HG03354 (cell line): ENCODE data around the gene MRPL42.
"Not testable (repeated sequence)": the region's sequence is repeated elsewhere in the genome, so short reads cannot be mapped to it uniquely, and the experiment has no call there.

Experiments used
- ATAC-seq: cut with Tn5 transposase; IDR thresholded peaks from one replicate; pipeline ENCODE4 v1.9.1; 2021; ENCODE audit warnings: mild to moderate bottlenecking; ENCODE audit not compliant: unreplicated experiment, poor library complexity, severe bottlenecking

MRPL42 gene

DNA sequence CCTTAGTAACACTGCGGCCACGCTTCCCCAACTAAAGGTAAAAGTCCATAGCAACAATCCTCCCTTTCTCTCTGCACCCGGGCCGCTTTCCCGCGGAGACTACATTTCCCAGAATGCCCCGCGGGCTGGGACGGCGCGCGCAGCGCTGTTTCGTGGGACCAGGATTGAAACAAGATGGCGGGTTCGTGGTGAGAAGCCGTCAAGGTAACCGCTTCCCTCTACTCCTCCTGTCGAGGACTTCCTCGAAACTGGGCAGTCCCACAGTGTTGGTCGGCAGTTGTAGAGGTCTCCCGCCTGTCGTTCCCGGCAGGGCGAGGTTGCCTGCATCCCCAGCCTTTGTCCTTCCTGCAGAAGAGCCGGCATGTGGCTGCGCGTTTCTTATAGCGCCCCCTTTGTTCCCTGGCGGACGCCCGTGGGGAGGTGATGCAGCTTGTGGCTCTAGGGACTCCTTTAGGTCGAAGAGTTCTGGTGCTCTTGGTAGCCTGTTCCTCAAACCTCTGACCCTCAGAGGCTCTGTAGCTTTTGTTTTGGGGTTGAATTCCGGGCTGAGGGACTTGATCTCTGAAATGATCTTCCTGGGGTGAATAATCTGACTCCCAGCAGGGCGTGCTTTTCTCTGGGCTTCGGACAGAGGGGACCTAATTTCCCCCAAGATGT, at the start of gene MRPL42:
TSS of gene MRPL42 (plus strand) at position 164 of the 657 bp plus-strand sequence. CDS start 1,772 bp downstream, outside the sequence.
- peak; percentile 93 for ATAC-seq

- no peak for ATAC-seq
These were observed 49.3 kb upstream of the MRPL42 start for GRCh38 chr12:93417967-93418480.

DNA sequence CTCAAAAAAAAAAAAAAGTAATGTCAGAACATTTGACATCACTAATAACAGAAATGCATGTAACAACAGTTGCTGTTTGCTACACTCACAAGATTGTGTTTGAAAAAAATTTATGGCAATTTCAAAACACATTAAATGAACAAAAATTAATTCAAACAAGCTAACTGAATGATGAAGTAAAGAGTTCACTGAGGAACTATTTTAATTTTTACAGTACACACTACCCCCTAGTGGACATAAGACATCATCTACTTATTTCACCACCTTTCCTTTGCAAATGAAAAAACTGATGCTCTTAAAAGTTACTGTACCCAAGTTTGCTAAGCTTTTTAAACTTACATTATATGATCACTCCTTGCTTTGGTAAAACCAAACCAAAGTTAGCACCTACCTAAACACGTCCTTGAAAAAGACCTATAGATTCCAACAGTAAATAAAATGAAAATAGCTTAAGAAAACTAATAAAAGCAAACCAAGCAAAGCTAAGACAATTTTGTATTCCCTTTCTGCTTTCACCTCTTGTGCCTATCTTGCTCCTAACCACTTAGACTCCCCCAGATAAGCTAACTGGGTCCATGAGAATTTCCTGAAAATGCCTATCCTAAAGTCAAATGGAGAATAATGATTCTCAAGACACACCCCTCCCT, 47.8 kb upstream of the MRPL42 start:
- peak; percentile 47 for ATAC-seq

- no peak for ATAC-seq
These were observed 45.3 kb upstream of the MRPL42 start for GRCh38 chr12:93422050-93422449.

GRCh38 chr12:93425736-93426411, 41.4 kb upstream of the MRPL42 start:
- ATAC-seq: peak; percentile 48

DNA sequence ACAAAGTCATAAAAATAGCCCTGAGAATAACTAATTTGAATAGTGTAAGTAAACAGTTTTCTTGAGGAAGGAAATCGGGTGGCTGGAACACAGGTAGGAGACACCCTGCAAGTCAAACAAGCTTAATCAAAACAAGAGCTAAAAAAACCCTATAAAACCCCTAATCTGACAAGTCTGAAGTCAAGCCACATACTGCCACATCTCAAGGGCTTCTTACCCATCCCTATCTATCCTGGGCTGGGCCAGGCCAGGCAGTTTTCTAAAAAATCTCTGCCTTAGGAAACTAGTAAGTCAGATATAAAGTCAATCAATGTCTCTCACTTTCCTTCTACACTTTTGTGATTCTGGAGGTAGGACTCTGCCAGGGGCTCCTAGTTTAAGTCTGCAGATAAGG, 40.9 kb upstream of the MRPL42 start:
- ATAC-seq: peak; percentile 29

DNA sequence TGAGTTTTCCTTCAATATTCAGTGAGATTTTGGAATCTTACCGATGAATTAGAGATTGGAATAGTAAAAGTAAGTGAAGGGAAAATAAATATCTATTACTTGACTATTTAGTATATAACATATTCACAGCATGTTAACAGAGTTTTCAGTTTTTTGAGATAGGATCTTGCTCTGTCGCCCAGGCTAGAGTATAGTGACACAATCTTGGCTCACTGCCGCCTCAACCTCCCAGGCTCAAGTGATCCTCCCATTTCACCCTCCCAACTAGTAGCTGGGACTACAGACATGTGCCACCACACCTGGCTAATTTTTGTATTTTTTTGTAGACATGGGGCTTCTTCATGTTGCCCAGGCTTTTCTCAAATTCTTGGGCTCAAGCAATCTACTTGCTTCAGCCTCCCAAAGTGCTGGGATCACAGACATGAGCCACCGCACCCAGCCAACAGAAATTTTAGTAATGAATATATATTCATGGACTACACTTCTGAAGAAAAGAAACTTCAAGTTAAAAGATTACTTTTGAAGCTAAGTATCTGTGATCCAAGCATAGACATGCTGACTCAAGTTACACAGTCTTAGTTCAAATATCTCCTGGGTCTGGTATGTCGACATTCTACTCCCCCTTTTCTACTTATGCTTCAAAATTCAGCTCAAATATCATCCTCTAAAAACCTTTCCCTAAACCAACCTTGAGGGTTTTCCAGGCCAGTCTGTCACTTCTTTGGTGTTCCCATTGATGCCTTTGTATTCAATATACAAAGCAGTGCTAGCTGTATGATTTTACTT, 39.3 kb upstream of the MRPL42 start:
- ATAC-seq: no peak

DNA sequence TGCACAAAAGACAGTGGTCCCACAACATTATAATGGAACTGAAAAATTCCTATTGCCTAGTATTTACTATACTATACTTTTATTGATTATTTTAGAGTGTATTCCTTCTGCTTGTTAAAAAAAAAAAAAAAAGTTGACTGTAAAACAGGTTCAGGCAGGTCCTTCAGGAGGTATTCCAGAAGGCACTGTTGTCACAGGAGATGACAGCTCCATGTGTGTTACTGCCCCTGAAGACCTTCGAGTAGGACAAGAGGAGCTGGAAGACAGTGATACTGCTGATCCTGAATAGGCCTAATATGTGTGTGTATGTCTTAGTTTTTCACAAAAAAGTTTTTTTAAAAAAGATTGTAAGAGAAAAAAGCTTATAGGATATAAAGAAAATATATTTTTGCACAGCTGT, 37.9 kb upstream of the MRPL42 start:
- no peak for ATAC-seq

DNA sequence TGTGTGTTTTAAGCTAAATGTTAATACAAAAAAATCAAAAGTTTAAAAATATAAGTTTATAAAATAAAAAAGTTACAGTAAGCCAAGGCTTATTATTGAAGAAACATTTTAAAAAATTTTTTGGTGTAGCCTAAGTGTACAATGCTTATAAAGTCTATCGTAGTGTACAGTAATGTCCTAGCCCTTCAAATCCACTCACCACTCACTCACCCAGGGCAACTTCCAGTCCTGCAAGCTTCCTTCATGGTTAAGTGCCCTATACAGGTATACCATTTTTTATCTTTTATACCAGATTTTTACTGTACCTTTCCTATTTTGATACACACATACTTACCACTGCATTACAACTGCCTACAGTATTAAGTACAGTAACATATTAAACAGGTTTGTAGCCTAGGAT, 37.5 kb upstream of the MRPL42 start:
- no peak for ATAC-seq

DNA sequence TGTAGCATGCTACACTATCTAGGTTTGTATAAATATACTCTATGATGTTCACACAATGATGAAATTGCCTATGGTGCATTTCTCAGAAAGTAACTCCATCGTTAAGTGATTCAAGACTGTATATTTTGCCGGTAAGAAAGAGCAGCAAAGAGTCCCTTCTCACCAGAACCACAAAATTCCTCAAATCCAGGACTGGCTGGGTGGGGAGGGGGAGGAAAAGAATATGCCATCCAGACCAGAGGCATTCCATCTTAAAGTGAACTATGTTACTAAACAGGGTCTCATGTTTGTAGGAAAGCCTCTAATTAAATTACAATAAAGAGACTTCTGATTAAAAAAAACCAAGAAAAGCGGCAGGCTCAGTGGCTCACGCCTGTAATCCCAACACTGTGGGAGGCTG, 37.0 kb upstream of the MRPL42 start:
- ATAC-seq: no peak

DNA sequence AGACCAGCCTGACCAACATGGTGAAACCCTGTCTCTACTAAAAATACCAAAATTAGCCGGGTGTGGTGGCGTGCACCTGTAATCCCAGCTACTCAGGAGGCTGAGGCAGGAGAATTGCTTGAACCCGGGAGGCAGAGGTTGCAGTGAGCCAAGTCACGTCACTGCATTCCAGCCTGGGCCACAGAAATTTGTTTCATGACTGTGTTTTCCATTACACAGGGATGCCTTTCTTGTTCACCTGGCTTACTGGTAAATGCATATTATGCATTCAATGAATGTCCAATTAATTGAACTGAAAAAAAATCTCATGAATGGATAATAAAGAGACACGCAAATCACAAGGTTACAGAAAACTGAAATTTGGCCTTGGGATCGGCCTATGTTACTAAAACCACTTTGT, 35.3 kb upstream of the MRPL42 start:
- ATAC-seq: not testable (repeated sequence)

- no peak for ATAC-seq
These were observed 33.0 kb upstream of the MRPL42 start for GRCh38 chr12:93434256-93434865.

DNA sequence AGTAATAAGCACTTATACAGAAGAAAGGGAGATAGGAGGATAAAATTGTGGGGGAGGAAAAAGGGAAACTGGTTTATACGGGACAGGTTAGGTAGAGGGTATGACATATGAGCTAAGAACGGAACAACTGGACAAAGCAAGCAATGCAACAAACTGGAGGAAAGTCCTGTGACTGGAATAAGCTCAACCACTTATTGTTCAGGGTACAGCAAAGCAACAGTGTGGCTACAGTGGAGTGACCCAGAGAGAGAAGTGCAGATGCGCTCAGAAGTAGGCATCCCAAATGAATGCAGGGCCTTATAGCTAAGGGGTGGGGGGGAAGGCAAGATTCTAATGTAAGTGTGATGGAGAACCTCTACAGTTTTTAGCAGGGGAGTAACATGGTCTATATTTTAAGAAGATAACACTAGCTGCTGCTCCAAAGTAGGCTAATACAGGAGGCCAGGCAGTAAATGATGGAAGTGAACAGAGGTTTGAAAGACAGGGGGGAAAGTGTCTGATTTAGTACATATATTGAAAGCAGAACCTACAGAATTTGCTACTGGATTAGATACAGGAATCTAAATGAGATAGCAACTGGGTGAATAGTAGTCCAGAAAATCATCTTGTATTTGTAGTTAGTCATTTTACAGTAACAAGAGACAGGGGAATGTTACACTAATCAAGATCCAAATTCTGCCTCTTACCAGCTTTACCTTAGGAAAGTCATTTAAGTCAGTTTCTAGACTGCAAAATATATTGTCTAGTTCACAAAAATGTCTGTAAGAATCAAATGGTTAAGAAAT, 28.9 kb upstream of the MRPL42 start:
- no peak for ATAC-seq

- no peak for ATAC-seq
These were observed 27.1 kb upstream of the MRPL42 start for GRCh38 chr12:93440043-93440835.

DNA sequence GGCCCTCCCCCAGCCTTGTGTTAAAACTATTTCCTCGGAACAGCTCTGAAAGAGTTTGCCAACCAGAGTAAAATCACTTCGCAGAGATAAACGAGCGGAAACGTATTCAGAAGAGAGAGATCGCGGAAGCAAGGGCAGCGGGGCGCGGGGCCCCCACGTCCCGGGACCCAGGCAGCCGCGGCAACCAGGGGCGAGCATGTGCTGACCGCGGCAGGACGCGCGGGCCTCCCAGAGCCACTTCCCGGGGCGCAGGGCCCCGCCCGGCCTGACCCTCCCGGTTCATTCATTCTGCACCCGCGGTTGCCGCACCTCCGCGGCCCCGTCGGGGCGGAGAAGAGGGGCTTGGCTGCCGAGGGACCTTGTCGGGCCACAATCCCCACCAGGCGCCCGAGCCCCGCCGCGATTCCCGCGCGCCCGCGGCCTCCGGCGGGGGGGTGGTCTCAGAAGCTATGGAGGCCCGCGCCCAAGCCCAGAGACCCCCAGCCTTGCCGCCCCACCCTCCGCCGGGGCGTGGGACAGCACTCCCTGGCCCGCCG, 26.2 kb upstream of the MRPL42 start:
- peak; percentile 9 for ATAC-seq

GRCh38 chr12:93441617-93442410, 25.5 kb upstream of the MRPL42 start, which contains the start of gene UBE2N:
TSS of gene UBE2N (minus strand) at chr12:93441947. CDS start at chr12:93441884, 63 bp downstream.
- ATAC-seq: peak; percentile 85
